Gastroesophageal sphincter (tissue), 4 donors: ENCODE results near the gene CAMK1D. TPM values are rescaled to one million over a fixed set of nuclear protein-coding genes. Genes with fewer than 3 reads are reported as not detected.

Source experiments
- ATAC-seq: fragments of 150-250 bp; one replicate; pipeline ENCODE4 v1.9.1; 2016; ENCODE audit warnings: mild to moderate bottlenecking, moderate library complexity
- H3K27ac ChIP-seq, 4 donors: fragments of 200-600 bp; sonication (generic) in 3 of 4; 1 replicate in 3 of 4; 2 replicates in 1 of 4; pipeline ENCODE4 v1.5.1; 2016 to 2019
- H3K27me3 ChIP-seq: fragments of 200-600 bp; sonication (generic); one replicate; pipeline ENCODE4 v1.5.1; 2019
- H3K36me3 ChIP-seq, 2 donors: fragments of 200-600 bp; sonication (generic); one replicate each; pipeline ENCODE4 v1.5.1; 2019; ENCODE audit warnings: control low read depth in 1 of 2
- H3K4me1 ChIP-seq, 3 donors: fragments of 200-600 bp; sonication (generic); 1 replicate in 2 of 3; 2 replicates in 1 of 3; pipeline ENCODE4 v1.5.1; 2016 to 2019; ENCODE audit warnings: control low read depth in 2 of 3
- H3K4me3 ChIP-seq, 2 donors: fragments of 200-600 bp; sonication (generic); one replicate each; pipeline ENCODE4 v1.5.1; 2019; ENCODE audit warnings: mild to moderate bottlenecking in 1 of 2, moderate library complexity in 1 of 2
- H3K9me3 ChIP-seq, 3 donors: fragments of 200-600 bp; sonication (generic); one replicate each; pipeline ENCODE4 v1.5.1; 2017 to 2019; ENCODE audit warnings: control low read depth in 2 of 3
- EP300 ChIP-seq: sonication (generic); formaldehyde crosslinking; IDR thresholded peaks from one replicate; pipeline ENCODE4 v1.6.1; 2017; ENCODE audit warnings: antibody characterized with exemption, mild to moderate bottlenecking
- POLR2A ChIP-seq, 2 donors: fragments of 450-650 bp; IDR thresholded peaks; one replicate each; pipeline ENCODE4 v1.6.1; 2017; ENCODE audit warnings: antibody characterized with exemption in 2 of 2, mild to moderate bottlenecking in 2 of 2, moderate library complexity in 1 of 2
- POLR2AphosphoS5 ChIP-seq: sonication (generic); formaldehyde crosslinking; IDR thresholded peaks from one replicate; pipeline ENCODE4 v1.6.1; 2017; ENCODE audit warnings: antibody characterized with exemption
- WGBS, 2 donors: methylation state at CpG; one replicate each; pipeline ENCODE4 v1.1.5; 2018; ENCODE audit warnings: low coverage in 1 of 2; 5-methylcytosine and 5-hydroxymethylcytosine counted together
- total RNA-seq, 4 donors: library from RNA; depleted of rRNA; stranded (reverse); fragments of >200 nt; gene quantifications; one replicate each; pipeline ENCODE4 v1.1.0, GENCODE V29; 2016
- TF ChIP-seq, protein P1 (sequence below), 4 experiments: fragments of 200-600 bp in 2 of 4; fragments of 450-650 bp in 2 of 4; sonication (generic) in 1 of 4; IDR thresholded peaks; one replicate each; pipeline ENCODE4 v1.5.1; 2017 to 2019; ENCODE audit warnings: antibody characterized with exemption in 4 of 4, mild to moderate bottlenecking in 2 of 4, moderate library complexity in 2 of 4

Gene CAMK1D
- total RNA-seq, 4 donors from 2014 or later, result 11.6 to 18.3 (median 15.3) TPM

DNA sequence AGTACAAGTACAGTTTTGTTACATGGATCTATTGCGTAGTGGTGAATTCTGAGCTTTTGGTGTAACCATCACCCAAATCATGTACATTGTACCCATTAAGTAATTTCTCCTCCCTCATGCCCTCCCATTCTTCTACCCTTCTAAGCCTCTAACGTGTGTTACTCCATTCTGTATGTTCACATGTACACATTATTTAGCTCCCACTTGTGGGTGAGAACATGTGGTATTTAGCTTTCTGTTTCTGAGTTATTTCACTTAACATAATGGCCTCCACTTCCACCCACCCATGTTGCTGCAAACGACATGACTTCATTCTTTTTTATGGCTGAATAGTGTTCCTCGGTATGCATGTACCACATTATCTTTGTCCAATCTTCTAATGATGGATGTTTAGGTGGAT lies 251.3 kb downstream of the CAMK1D start:
- Histone ChIP-seq H3K4me3 (no peak overlapping the region), H3K9me3 (no peaks in the 10 kb centered on the region), H3K36me3 (no peaks in the 10 kb centered on the region), H3K27me3 (no peaks in the 10 kb centered on the region), H3K27ac (no peak overlapping the region), H3K4me1 (peaks cover 0 to 18% (median 3%) of the 10 kb centered on the region in 3 donors)
- no peak for TF ChIP-seq POLR2A (IDR thresholded peaks at IDR 0.05)
- TF ChIP-seq EP300, result no peak
- TF ChIP-seq, protein P1, sequence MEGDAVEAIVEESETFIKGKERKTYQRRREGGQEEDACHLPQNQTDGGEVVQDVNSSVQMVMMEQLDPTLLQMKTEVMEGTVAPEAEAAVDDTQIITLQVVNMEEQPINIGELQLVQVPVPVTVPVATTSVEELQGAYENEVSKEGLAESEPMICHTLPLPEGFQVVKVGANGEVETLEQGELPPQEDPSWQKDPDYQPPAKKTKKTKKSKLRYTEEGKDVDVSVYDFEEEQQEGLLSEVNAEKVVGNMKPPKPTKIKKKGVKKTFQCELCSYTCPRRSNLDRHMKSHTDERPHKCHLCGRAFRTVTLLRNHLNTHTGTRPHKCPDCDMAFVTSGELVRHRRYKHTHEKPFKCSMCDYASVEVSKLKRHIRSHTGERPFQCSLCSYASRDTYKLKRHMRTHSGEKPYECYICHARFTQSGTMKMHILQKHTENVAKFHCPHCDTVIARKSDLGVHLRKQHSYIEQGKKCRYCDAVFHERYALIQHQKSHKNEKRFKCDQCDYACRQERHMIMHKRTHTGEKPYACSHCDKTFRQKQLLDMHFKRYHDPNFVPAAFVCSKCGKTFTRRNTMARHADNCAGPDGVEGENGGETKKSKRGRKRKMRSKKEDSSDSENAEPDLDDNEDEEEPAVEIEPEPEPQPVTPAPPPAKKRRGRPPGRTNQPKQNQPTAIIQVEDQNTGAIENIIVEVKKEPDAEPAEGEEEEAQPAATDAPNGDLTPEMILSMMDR (IDR thresholded peaks at IDR 0.05), result no peak
- TF ChIP-seq POLR2AphosphoS5, result no peak
- no peak for ATAC-seq
- WGBS, 2 donors, result 80 to 83% methylated on average over 3 to 4 of the region's 4 CpGs

GRCh38 chr10:12602521-12602920 lies 253.2 kb downstream of the CAMK1D start:
- peaks cover 0 to 37% (median 10%) of the 10 kb centered on the region in 3 donors for H3K4me1 ChIP-seq
- no peak for TF ChIP-seq EP300
- TF ChIP-seq, protein P1 (IDR thresholded peaks at IDR 0.05), result no peak
- TF ChIP-seq POLR2AphosphoS5, result no peak
- no peak for TF ChIP-seq POLR2A (IDR thresholded peaks at IDR 0.05)
- no peak overlapping the region for H3K4me3 ChIP-seq
- H3K27me3 ChIP-seq, result no peaks in the 10 kb centered on the region
- no peaks in the 10 kb centered on the region for H3K36me3 ChIP-seq
- no peaks in the 10 kb centered on the region for H3K9me3 ChIP-seq
- peak overlapping the region in 1 of 4 donors; percentile 5 for H3K27ac ChIP-seq
- ATAC-seq, result no peak
- WGBS, 2 donors, result 75 to 78% methylated on average over 7 of the region's 7 CpGs

GRCh38 chr10:12603766-12604470 lies 254.6 kb downstream of the CAMK1D start:
- Histone ChIP-seq H3K9me3 (no peaks in the 10 kb centered on the region), H3K36me3 (no peaks in the 10 kb centered on the region), H3K27ac (peak overlapping the region in 1 of 4 donors; percentile 20), H3K4me1 (peaks cover 0 to 39% (median 10%) of the 10 kb centered on the region in 3 donors), H3K27me3 (no peaks in the 10 kb centered on the region), H3K4me3 (no peak overlapping the region)
- WGBS, 2 donors, result 92 to 94% methylated on average over 5 to 6 of the region's 11 CpGs
- TF ChIP-seq, protein P1 (IDR thresholded peaks at IDR 0.05), result no peak
- TF ChIP-seq POLR2AphosphoS5 (no peak), POLR2A (IDR thresholded peaks at IDR 0.05) (no peak), EP300 (no peak)
- ATAC-seq, result no peak

DNA sequence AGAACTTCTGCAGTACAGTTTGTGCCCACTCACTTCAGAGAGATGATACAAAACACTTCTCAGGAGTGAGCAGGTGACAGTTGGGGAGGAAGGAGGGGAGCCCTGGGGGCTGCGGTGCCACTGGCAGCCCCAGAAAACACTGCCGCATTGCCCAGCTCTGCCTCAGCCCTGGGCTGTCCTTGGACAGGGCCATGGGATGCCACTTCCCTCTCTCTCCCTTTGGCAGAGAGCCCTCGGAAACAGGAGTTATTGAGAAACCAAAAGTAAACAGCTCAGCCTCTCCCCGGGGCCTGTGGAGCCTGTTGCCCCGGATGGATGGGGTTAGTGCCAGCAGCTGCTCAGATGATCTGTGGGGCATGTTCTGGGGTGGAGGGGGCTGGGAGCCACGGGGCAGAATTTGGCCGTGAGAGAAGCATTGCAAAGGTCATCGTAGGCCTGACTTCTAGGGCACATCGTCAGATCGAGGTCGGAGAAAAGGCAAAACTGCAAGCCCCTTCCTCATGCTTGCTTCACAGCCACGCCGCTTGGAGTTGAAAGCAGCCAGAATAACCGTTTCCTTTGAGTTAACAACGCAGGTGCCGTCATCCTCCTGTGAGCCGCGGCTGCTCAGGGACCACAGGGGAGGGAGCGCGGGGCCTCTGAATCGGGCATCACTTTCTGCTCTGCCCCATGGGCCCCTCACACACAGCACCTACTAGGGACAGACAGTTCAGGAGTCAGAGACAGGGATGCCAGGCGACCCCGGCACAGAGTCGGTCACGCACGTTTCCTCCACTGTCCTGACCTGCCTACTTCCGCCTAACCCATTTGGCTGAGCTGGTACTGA lies 256.4 kb downstream of the CAMK1D start:
- peak; percentile 96 for ATAC-seq
- no peaks in the 10 kb centered on the region for H3K9me3 ChIP-seq
- peaks cover 0 to 39% (median 10%) of the 10 kb centered on the region in 3 donors for H3K4me1 ChIP-seq
- no peaks in the 10 kb centered on the region for H3K36me3 ChIP-seq
- no peaks in the 10 kb centered on the region for H3K27me3 ChIP-seq
- TF ChIP-seq EP300, result no peak
- TF ChIP-seq POLR2A (IDR thresholded peaks at IDR 0.05), result no peak
- peak; percentile 86 for TF ChIP-seq POLR2AphosphoS5
- TF ChIP-seq, protein P1 (IDR thresholded peaks at IDR 0.05), result no peak
- H3K27ac ChIP-seq, result peak overlapping the region; percentile 30 to 88 (median 84)
- H3K4me3 ChIP-seq, result peak overlapping the region; percentile 13 to 47
- WGBS, 2 donors, result 25 to 30% methylated on average over 2 to 4 of the region's 27 CpGs
